Measurements from ENCODE around the gene GPR3.
A peak's percentile ranks its signal among the peaks of the same experiment; 100 is the strongest.
"Not testable (repeated sequence)": the region's sequence is repeated elsewhere in the genome, so short reads cannot be mapped to it uniquely, and the experiment has no call there.

Gene GPR3

GRCh38 chr1:27400963-27401341, 8.5 kb downstream of the GPR3 start:
- DNase-seq, result no peak

- peak; percentile 54 for DNase-seq
Observed at GRCh38 chr1:27402349-27402754, 9.9 kb downstream of the GPR3 start.

- DNase-seq, result no peak
Observed at GRCh38 chr1:27403065-27403726, 10.8 kb downstream of the GPR3 start.

- DNase-seq, result no peak
Observed at GRCh38 chr1:27403931-27404330, 11.5 kb downstream of the GPR3 start.

GRCh38 chr1:27405074-27405473, 12.7 kb downstream of the GPR3 start:
- DNase-seq, result no peak

GRCh38 chr1:27405598-27406361, 13.4 kb downstream of the GPR3 start:
- DNase-seq, result not testable (repeated sequence)

GRCh38 chr1:27406362-27406680, 13.9 kb downstream of the GPR3 start:
- DNase-seq, result no peak

- DNase-seq, result not testable (repeated sequence)
Observed at GRCh38 chr1:27406791-27407190, 14.4 kb downstream of the GPR3 start.

- DNase-seq, result no peak
Observed at GRCh38 chr1:27408151-27408550, 15.7 kb downstream of the GPR3 start.

- no peak for DNase-seq
Observed at GRCh38 chr1:27409669-27410068, 17.2 kb downstream of the GPR3 start.

GRCh38 chr1:27410709-27411108, 18.3 kb downstream of the GPR3 start:
- DNase-seq, result no peak

- DNase-seq, result no peak
Observed at GRCh38 chr1:27412502-27412901, 20.1 kb downstream of the GPR3 start.

- no peak for DNase-seq
Observed at GRCh38 chr1:27413004-27413403, 20.6 kb downstream of the GPR3 start.

- DNase-seq, result no peak
Observed at GRCh38 chr1:27414091-27414490, 21.7 kb downstream of the GPR3 start.

- DNase-seq, result peak; percentile 77
Observed at GRCh38 chr1:27416387-27417111, 24.1 kb downstream of the GPR3 start.

- no peak for DNase-seq
Observed at GRCh38 chr1:27417713-27418112, 25.3 kb downstream of the GPR3 start.

- peak; percentile 94 for DNase-seq
Observed at GRCh38 chr1:27418326-27419185, 26.1 kb downstream of the GPR3 start.

- no peak for DNase-seq
Observed at GRCh38 chr1:27423709-27424108, 31.3 kb downstream of the GPR3 start.

- no peak for DNase-seq
Observed at GRCh38 chr1:27427329-27427728, 34.9 kb downstream of the GPR3 start.

GRCh38 chr1:27427816-27428315, 35.4 kb downstream of the GPR3 start:
- no peak for DNase-seq

GRCh38 chr1:27428316-27429028, 36.0 kb downstream of the GPR3 start:
- no peak for DNase-seq

- DNase-seq, result no peak
Observed at GRCh38 chr1:27429029-27429425, 36.6 kb downstream of the GPR3 start.
